SKM-1 (cell line): Measurements from ENCODE around the gene FEZ2.
"Not testable (repeated sequence)": the region's sequence is repeated elsewhere in the genome, so short reads cannot be mapped to it uniquely, and the experiment has no call there.

ENCODE experiments used
- DNase-seq: peaks from one replicate; lab custom pipeline; 2025; ENCODE audit not compliant: unreplicated experiment; lab: John Stamatoyannopoulos, UW

FEZ2 gene

GRCh38 chr2:36597532-36598377 lies at the start of gene FEZ2:
FEZ2 (minus strand) TSS chr2:36598168; CDS start chr2:36598142, 26 bp downstream.
- DNase-seq, result peak; percentile 48

GRCh38 chr2:36634981-36635597 lies 37.1 kb upstream of the FEZ2 start:
- DNase-seq, result no peak

- DNase-seq, result no peak
Observed at GRCh38 chr2:36633470-36634092, 35.6 kb upstream of the FEZ2 start.

DNA sequence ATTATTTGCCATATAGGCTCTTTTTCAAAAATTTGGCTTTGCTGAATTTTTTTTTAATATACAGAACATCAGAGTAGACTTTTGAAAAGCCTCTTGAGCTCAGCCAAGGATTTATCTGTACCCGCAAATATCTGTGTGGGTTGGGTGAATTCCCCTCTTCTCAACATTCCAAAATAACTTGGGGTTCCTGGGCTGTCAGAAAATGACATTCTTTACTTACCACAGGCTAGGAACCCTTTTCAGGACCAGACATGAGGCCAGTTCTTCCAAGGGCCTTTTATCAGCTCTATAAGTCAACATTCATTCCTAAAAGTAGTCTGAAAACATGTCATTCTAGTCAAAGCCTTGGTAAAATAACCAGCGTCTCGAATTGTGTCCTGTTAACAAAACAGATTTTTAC lies 28.8 kb upstream of the FEZ2 start:
- DNase-seq, result no peak

GRCh38 chr2:36626071-36626470 lies 28.1 kb upstream of the FEZ2 start:
- DNase-seq, result no peak

GRCh38 chr2:36625304-36625703 lies 27.3 kb upstream of the FEZ2 start:
- no peak for DNase-seq

- DNase-seq, result no peak
Observed at GRCh38 chr2:36620321-36620720, 22.4 kb upstream of the FEZ2 start.

DNA sequence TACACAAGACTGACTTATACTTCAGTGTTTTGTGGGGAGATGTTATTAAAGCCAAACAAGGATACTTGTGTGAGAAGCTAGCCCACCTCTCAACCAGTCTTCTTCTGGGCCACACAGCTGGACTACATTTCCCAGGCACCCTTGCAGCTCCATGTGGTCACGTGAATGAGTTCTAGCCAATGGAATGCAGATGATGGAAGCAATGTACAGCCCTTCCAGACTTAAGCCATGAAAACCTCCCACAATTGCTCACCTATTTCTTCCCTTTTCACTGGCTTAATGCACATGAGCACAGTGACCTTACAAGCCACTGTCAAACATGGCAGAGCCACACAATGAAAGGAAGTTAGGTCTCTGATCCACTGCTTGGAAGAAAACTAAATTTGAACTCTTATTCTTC lies 20.4 kb upstream of the FEZ2 start:
- peak; percentile 3 for DNase-seq

DNA sequence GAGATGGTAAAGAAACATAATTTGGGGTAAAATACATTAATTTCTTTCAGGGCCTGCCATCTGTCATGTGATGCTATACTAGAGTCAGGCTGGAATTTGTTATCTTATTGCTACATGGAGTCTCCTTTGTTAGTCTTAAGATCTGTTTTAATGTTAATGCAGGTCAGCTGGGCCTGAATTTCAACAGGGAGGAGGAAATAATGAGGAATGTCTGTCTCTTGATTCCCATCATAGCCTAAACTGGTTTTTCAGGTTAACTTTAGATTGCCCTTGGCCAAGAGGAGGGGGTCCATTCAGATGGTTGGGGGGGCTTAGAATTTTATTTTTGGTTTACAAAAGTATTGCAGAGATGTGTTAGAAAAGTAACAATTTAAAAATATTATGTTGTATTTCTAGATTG lies 19.0 kb upstream of the FEZ2 start:
- no peak for DNase-seq

GRCh38 chr2:36615222-36615621 lies 17.3 kb upstream of the FEZ2 start:
- DNase-seq, result no peak

DNA sequence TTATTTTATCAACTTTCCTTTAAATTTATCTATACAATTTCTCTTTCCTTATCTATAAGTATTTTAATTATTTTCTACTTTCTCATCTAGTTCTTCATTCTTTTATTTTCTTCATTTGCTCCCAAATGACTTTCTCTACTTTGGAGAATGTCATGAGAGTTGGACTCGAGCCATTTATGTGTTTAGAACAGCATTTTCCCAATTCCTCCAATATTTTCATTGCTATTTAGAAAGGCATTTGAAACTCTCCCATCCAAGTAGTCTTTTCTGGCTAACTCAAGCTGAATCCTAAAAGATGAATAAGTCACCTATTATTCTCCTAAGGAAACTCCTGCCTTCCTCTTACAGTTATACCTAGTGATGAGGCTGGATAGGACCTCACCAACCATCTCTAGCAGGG lies 15.8 kb upstream of the FEZ2 start:
- DNase-seq, result no peak

DNA sequence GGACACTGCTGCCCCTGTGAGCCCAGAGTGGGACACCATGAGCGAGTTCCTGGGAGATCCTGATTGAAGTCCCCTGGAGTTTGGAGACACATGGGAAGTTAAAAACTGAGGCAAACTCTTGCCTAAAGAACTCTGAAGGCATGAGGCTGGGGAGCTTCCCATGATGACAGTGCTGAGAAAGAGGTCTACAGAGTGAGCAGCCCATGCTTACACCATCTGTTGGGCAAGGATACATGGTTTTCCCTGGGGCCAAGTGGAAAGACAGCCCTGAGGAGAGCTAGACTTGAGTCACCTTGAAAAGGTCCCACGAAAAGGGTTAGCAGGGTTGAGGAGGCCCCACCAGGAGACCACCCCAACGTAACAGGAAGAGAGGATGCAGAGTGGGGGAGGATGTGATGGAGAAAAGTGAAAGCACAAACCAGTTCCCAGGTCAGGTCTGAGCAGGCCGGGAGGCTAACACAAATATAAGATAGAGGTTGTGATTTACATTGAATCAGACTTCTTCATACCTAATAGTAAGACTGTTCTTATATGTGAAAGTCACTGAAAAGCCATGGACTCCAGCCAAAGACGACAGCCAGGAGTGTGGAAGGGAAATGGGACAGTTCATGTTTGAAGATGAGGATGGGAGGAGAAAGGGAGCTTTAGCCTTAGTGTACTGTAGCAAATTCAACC lies 13.5 kb upstream of the FEZ2 start:
- no peak for DNase-seq

DNA sequence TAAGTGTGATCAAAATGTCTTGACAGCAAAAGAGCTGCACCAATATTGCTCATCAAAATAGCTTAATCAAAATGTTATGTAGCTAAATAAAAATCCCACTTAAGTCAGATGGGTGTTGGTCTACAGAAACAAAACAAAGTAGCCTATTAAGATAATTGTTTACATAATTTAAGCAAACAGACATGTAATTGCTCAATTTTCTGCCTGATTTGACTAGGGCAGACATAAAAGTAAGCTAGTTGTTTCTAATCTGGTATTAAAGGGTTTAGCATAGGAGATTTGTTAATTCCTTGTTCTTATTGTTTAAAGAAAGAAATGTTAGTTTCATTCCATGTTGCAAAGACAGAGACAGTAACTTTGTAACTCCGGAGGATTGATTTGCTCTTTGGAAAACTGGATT lies 11.5 kb upstream of the FEZ2 start:
- no peak for DNase-seq

- no peak for DNase-seq
Observed at GRCh38 chr2:36607947-36608346, 10.0 kb upstream of the FEZ2 start.

- DNase-seq, result no peak
Observed at GRCh38 chr2:36606925-36607324, 9.0 kb upstream of the FEZ2 start.

DNA sequence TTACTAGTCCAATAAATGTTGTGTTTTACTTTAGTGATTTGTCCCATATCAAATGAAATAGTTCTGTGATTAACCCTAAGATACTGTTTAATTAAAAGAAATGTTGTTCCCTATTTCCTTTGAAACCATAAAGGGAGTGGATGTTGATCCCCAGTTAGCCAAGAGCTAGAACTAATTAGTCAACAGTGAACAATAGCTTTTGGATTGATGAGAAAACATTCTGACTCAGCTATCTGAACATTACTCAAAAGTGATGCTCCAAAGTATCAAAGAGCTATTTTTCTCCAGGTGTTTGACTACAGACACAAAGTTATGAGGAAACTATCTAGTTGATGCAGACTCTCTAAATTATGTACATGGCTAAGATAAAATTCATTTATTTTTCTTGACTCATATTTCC lies 7.3 kb upstream of the FEZ2 start:
- no peak for DNase-seq

GRCh38 chr2:36603629-36604028 lies 5.7 kb upstream of the FEZ2 start:
- not testable (repeated sequence) for DNase-seq

DNA sequence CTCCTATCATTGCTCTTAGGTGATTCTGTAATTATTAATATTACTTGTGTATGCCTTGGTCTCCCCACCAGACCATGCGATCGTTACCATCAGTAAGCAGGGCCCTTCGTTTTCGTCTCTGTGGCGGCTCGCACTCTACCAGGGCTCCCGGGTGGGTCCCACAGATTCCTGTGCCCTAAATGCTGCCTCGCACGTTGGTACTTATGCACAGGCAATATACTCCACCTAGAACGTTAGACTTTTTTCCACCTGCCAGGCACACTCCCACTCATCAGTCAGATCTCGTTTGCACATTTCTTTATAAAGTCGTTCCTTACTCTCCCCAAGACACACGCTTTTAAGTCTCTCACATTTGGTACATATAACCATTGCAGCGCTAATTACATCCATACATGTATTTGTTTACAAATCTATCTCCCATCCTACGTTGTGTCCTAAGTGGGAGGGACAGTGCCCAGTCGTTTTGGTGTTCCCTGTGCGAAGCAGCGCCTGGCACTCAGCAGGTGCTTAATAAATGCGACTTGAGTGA lies 901 bp downstream of the FEZ2 start:
- DNase-seq, result no peak

- DNase-seq, result no peak
Observed at GRCh38 chr2:36596397-36596796, 1.6 kb downstream of the FEZ2 start.

- DNase-seq, result no peak
Observed at GRCh38 chr2:36594849-36595248, 3.1 kb downstream of the FEZ2 start.

- DNase-seq, result no peak
Observed at GRCh38 chr2:36589230-36589630, 8.7 kb downstream of the FEZ2 start.
